Measurements from ENCODE around the gene ANO4.

The ANO4 gene

GRCh38 chr12:100862676-100863075 lies 68.1 kb downstream of the ANO4 start:
- H3K9ac ChIP-seq (ENCODE audit: low read depth, low read length, poor library complexity): no peak overlapping the region
- no peaks in the 10 kb centered on the region for H3K79me1 ChIP-seq (ENCODE audit: low read depth, low read length)
- H3K36me3 ChIP-seq (replicated peaks in 1 of 2; ENCODE audit: control insufficient read depth in 2 of 2, insufficient read depth in 2 of 2, low read length in 2 of 2): no peaks in the 10 kb centered on the region
- no CpG with 5 or more reads among the region's 4 CpGs for WGBS, 2 donors (ENCODE audit: extremely low coverage in 2 of 2, insufficient read length in 2 of 2, insufficient replicate concordance in 1 of 2)
- no peak overlapping the region for H4K91ac ChIP-seq (ENCODE audit: low read depth, low read length, poor library complexity)
- no peak overlapping the region for H2AK5ac ChIP-seq (ENCODE audit: low read depth, low read length)
- no peak overlapping the region for H3K23ac ChIP-seq (ENCODE audit: low read depth, low read length, poor library complexity)
- H3K4me2 ChIP-seq (ENCODE audit: insufficient read depth, low read length, poor library complexity, severe bottlenecking): no peak overlapping the region
- no peak overlapping the region for H3K14ac ChIP-seq (ENCODE audit: low read length)
- no peak overlapping the region for H3K4ac ChIP-seq (ENCODE audit: low read length)
- H3K4me1 ChIP-seq (ENCODE audit: control insufficient read depth in 2 of 2, insufficient read depth in 1 of 2, low read depth in 1 of 2, low read length in 2 of 2): no peaks in the 10 kb centered on the region
- H3K18ac ChIP-seq (ENCODE audit: low read length): no peak overlapping the region
- no peak overlapping the region for H2BK5ac ChIP-seq (ENCODE audit: low read length)
- no peak overlapping the region for H2BK12ac ChIP-seq (ENCODE audit: low read length)
- no peak overlapping the region for H4K8ac ChIP-seq (ENCODE audit: low read depth, low read length)
- H3K27ac ChIP-seq (replicated peaks; ENCODE audit: low read length): no peak overlapping the region
- H3K4me3 ChIP-seq (ENCODE audit: low read length in 2 of 2): no peak overlapping the region
- no peaks in the 10 kb centered on the region for H3K9me3 ChIP-seq (replicated peaks in 1 of 2; ENCODE audit: control insufficient read depth in 2 of 2, insufficient read depth in 1 of 2, low read depth in 1 of 2, low read length in 2 of 2)
- H2BK15ac ChIP-seq (ENCODE audit: low read length): no peak overlapping the region
- no peak for DNase-seq (ENCODE audit: low spot score)
- H2AFZ ChIP-seq (ENCODE audit: low read length): no peak overlapping the region
- no peaks in the 10 kb centered on the region for H3K27me3 ChIP-seq (ENCODE audit: control insufficient read depth in 3 of 3, insufficient read depth in 3 of 3, low read depth in 1 of 3, low read length in 3 of 3)
- no peak overlapping the region for H2BK120ac ChIP-seq (ENCODE audit: low read depth, low read length)

- no peak overlapping the region for H3K4me2 ChIP-seq (ENCODE audit: insufficient read depth, low read length, poor library complexity, severe bottlenecking)
- H3K4ac ChIP-seq (ENCODE audit: low read length): no peak overlapping the region
- no peak overlapping the region for H3K27ac ChIP-seq (replicated peaks; ENCODE audit: low read length)
- H3K4me3 ChIP-seq (ENCODE audit: low read length in 2 of 2): no peak overlapping the region
- H2BK5ac ChIP-seq (ENCODE audit: low read length): no peak overlapping the region
- no peak overlapping the region for H4K91ac ChIP-seq (ENCODE audit: low read depth, low read length, poor library complexity)
- no peak overlapping the region for H4K8ac ChIP-seq (ENCODE audit: low read depth, low read length)
- no CpG with 5 or more reads among the region's 6 CpGs for WGBS, 2 donors (ENCODE audit: extremely low coverage in 2 of 2, insufficient read length in 2 of 2, insufficient replicate concordance in 1 of 2)
- H3K18ac ChIP-seq (ENCODE audit: low read length): no peak overlapping the region
- H3K9ac ChIP-seq (ENCODE audit: low read depth, low read length, poor library complexity): no peak overlapping the region
- H2BK120ac ChIP-seq (ENCODE audit: low read depth, low read length): no peak overlapping the region
- no peaks in the 10 kb centered on the region for H3K79me1 ChIP-seq (ENCODE audit: low read depth, low read length)
- no peak overlapping the region for H3K14ac ChIP-seq (ENCODE audit: low read length)
- no peak for DNase-seq (ENCODE audit: low spot score)
- H3K9me3 ChIP-seq (replicated peaks in 1 of 2; ENCODE audit: control insufficient read depth in 2 of 2, insufficient read depth in 1 of 2, low read depth in 1 of 2, low read length in 2 of 2): no peaks in the 10 kb centered on the region
- H2AFZ ChIP-seq (ENCODE audit: low read length): no peak overlapping the region
- H3K4me1 ChIP-seq (ENCODE audit: control insufficient read depth in 2 of 2, insufficient read depth in 1 of 2, low read depth in 1 of 2, low read length in 2 of 2): no peaks in the 10 kb centered on the region
- H3K27me3 ChIP-seq (ENCODE audit: control insufficient read depth in 3 of 3, insufficient read depth in 3 of 3, low read depth in 1 of 3, low read length in 3 of 3): no peaks in the 10 kb centered on the region
- H3K23ac ChIP-seq (ENCODE audit: low read depth, low read length, poor library complexity): no peak overlapping the region
- H2AK5ac ChIP-seq (ENCODE audit: low read depth, low read length): no peak overlapping the region
- no peaks in the 10 kb centered on the region for H3K36me3 ChIP-seq (replicated peaks in 1 of 2; ENCODE audit: control insufficient read depth in 2 of 2, insufficient read depth in 2 of 2, low read length in 2 of 2)
- H2BK12ac ChIP-seq (ENCODE audit: low read length): no peak overlapping the region
- H2BK15ac ChIP-seq (ENCODE audit: low read length): no peak overlapping the region
Observed at GRCh38 chr12:100864366-100864765, 69.8 kb downstream of the ANO4 start.

GRCh38 chr12:100867639-100868393 lies 73.2 kb downstream of the ANO4 start:
- Histone ChIP-seq H4K91ac (ENCODE audit: low read depth, low read length, poor library complexity) (no peak overlapping the region), H3K36me3 (replicated peaks in 1 of 2; ENCODE audit: control insufficient read depth in 2 of 2, insufficient read depth in 2 of 2, low read length in 2 of 2) (no peaks in the 10 kb centered on the region), H3K27ac (replicated peaks; ENCODE audit: low read length) (no peak overlapping the region), H3K79me1 (ENCODE audit: low read depth, low read length) (no peaks in the 10 kb centered on the region), H2AK5ac (ENCODE audit: low read depth, low read length) (no peak overlapping the region), H2BK15ac (ENCODE audit: low read length) (no peak overlapping the region), H3K4me1 (ENCODE audit: control insufficient read depth in 2 of 2, insufficient read depth in 1 of 2, low read depth in 1 of 2, low read length in 2 of 2) (no peaks in the 10 kb centered on the region), H2BK120ac (ENCODE audit: low read depth, low read length) (no peak overlapping the region), H2AFZ (ENCODE audit: low read length) (no peak overlapping the region), H3K4me3 (ENCODE audit: low read length in 2 of 2) (no peak overlapping the region), H3K27me3 (ENCODE audit: control insufficient read depth in 3 of 3, insufficient read depth in 3 of 3, low read depth in 1 of 3, low read length in 3 of 3) (no peaks in the 10 kb centered on the region), H2BK5ac (ENCODE audit: low read length) (no peak overlapping the region), H3K14ac (ENCODE audit: low read length) (no peak overlapping the region), H3K4me2 (ENCODE audit: insufficient read depth, low read length, poor library complexity, severe bottlenecking) (no peak overlapping the region), H3K23ac (ENCODE audit: low read depth, low read length, poor library complexity) (no peak overlapping the region), H3K9ac (ENCODE audit: low read depth, low read length, poor library complexity) (no peak overlapping the region), H4K8ac (ENCODE audit: low read depth, low read length) (no peak overlapping the region), H3K4ac (ENCODE audit: low read length) (no peak overlapping the region), H3K9me3 (replicated peaks in 1 of 2; ENCODE audit: control insufficient read depth in 2 of 2, insufficient read depth in 1 of 2, low read depth in 1 of 2, low read length in 2 of 2) (no peaks in the 10 kb centered on the region), H3K18ac (ENCODE audit: low read length) (no peak overlapping the region), H2BK12ac (ENCODE audit: low read length) (no peak overlapping the region)
- WGBS, 2 donors (ENCODE audit: extremely low coverage in 2 of 2, insufficient read length in 2 of 2, insufficient replicate concordance in 1 of 2): no CpG with 5 or more reads among the region's 4 CpGs
- DNase-seq (ENCODE audit: low spot score): no peak

- H3K79me1 ChIP-seq (ENCODE audit: low read depth, low read length): no peaks in the 10 kb centered on the region
- no peak overlapping the region for H3K18ac ChIP-seq (ENCODE audit: low read length)
- H2BK5ac ChIP-seq (ENCODE audit: low read length): no peak overlapping the region
- H2BK120ac ChIP-seq (ENCODE audit: low read depth, low read length): no peak overlapping the region
- no peak overlapping the region for H2AK5ac ChIP-seq (ENCODE audit: low read depth, low read length)
- no peak overlapping the region for H3K9ac ChIP-seq (ENCODE audit: low read depth, low read length, poor library complexity)
- H3K4me1 ChIP-seq (ENCODE audit: control insufficient read depth in 2 of 2, insufficient read depth in 1 of 2, low read depth in 1 of 2, low read length in 2 of 2): no peaks in the 10 kb centered on the region
- H4K8ac ChIP-seq (ENCODE audit: low read depth, low read length): no peak overlapping the region
- no peak overlapping the region for H3K23ac ChIP-seq (ENCODE audit: low read depth, low read length, poor library complexity)
- no peak overlapping the region for H2BK15ac ChIP-seq (ENCODE audit: low read length)
- no peaks in the 10 kb centered on the region for H3K36me3 ChIP-seq (replicated peaks in 1 of 2; ENCODE audit: control insufficient read depth in 2 of 2, insufficient read depth in 2 of 2, low read length in 2 of 2)
- no peak overlapping the region for H2AFZ ChIP-seq (ENCODE audit: low read length)
- H3K9me3 ChIP-seq (replicated peaks in 1 of 2; ENCODE audit: control insufficient read depth in 2 of 2, insufficient read depth in 1 of 2, low read depth in 1 of 2, low read length in 2 of 2): no peaks in the 10 kb centered on the region
- H3K4me3 ChIP-seq (ENCODE audit: low read length in 2 of 2): no peak overlapping the region
- no peak overlapping the region for H3K14ac ChIP-seq (ENCODE audit: low read length)
- no peak for DNase-seq (ENCODE audit: low spot score)
- no CpG with 5 or more reads among the region's 1 CpG for WGBS, 2 donors (ENCODE audit: extremely low coverage in 2 of 2, insufficient read length in 2 of 2, insufficient replicate concordance in 1 of 2)
- no peak overlapping the region for H3K27ac ChIP-seq (replicated peaks; ENCODE audit: low read length)
- H3K4ac ChIP-seq (ENCODE audit: low read length): no peak overlapping the region
- H3K4me2 ChIP-seq (ENCODE audit: insufficient read depth, low read length, poor library complexity, severe bottlenecking): no peak overlapping the region
- no peak overlapping the region for H4K91ac ChIP-seq (ENCODE audit: low read depth, low read length, poor library complexity)
- H2BK12ac ChIP-seq (ENCODE audit: low read length): no peak overlapping the region
- H3K27me3 ChIP-seq (ENCODE audit: control insufficient read depth in 3 of 3, insufficient read depth in 3 of 3, low read depth in 1 of 3, low read length in 3 of 3): no peaks in the 10 kb centered on the region
Observed at GRCh38 chr12:100868487-100868886, 73.9 kb downstream of the ANO4 start.
